ENCODE measurements around the gene GNAT3. TPM values are rescaled to one million over a fixed set of nuclear protein-coding genes. Genes with fewer than 3 reads are reported as not detected.

GNAT3 gene
- total RNA-seq, 1 experiment from 2014 or later: not detected

DNA sequence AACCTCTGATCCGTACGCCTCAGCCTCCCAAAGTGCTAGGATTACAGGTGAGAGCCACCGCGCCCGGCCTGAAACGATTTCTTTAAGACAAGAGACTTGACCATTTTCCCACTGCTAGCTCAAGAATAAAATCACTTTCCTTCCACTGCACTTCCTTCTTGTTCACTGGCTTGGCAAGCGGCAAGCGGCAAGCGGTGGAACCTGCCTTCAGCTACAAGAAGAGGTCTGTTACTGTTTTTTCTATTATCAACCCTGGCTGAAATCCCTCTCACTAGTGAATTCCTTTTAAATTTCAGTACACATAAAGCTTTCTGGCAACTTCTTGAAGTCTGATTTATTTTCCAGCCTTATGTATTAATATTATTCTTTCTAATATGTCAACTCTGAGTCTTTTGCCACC is 12.8 kb upstream of the GNAT3 start:
- TF ChIP-seq CTCF (IDR thresholded peaks at IDR 0.05; ENCODE audit: unreplicated experiment): no peak
- Mint-ChIP-seq H3K36me3 (ENCODE audit: insufficient read depth, unreplicated experiment) (no peaks in the 10 kb centered on the region), H3K4me3 (ENCODE audit: unreplicated experiment) (no peak overlapping the region), H3K27ac (ENCODE audit: low read depth, unreplicated experiment) (no peak overlapping the region), H3K4me1 (ENCODE audit: insufficient read depth, unreplicated experiment) (no peaks in the 10 kb centered on the region), H3K27me3 (ENCODE audit: insufficient read depth, unreplicated experiment) (no peaks in the 10 kb centered on the region), H3K9me3 (ENCODE audit: unreplicated experiment) (no peaks in the 10 kb centered on the region)
- ChIA-PET CTCF (interaction anchor here (1.0 kb wide), 1 partner anchor 134 kb away, joined by 3 read pairs; no protein-coding TSS in a partner anchor), POLR2A (no interaction called here)
- DNase-seq (ENCODE audit: unreplicated experiment): no peak
- intact Hi-C loops (cut with micrococcal nuclease): no loop called here
- BruUV-seq (replicated peaks): no TSS peak

- Mint-ChIP-seq H3K4me1 (ENCODE audit: insufficient read depth, unreplicated experiment) (no peaks in the 10 kb centered on the region), H3K27ac (ENCODE audit: low read depth, unreplicated experiment) (no peak overlapping the region), H3K9me3 (ENCODE audit: unreplicated experiment) (no peaks in the 10 kb centered on the region), H3K36me3 (ENCODE audit: insufficient read depth, unreplicated experiment) (no peaks in the 10 kb centered on the region), H3K4me3 (ENCODE audit: unreplicated experiment) (no peak overlapping the region), H3K27me3 (ENCODE audit: insufficient read depth, unreplicated experiment) (no peaks in the 10 kb centered on the region)
- DNase-seq (ENCODE audit: unreplicated experiment): no peak
- CTCF ChIA-PET: interaction anchor here (0.6 to 1.4 kb wide), 5 partner anchors 9 to 424 kb away, joined by 3 to 7 read pairs (median 3); no protein-coding TSS in a partner anchor
- no peak for TF ChIP-seq CTCF (IDR thresholded peaks at IDR 0.05; ENCODE audit: unreplicated experiment)
- no TSS peak for BruUV-seq (replicated peaks)
- intact Hi-C loops (cut with micrococcal nuclease): no loop called here
- POLR2A ChIA-PET: interaction anchor here (0.5 to 1.2 kb wide), 4 partner anchors 8 to 262 kb away, joined by 3 read pairs; no protein-coding TSS in a partner anchor
Observed at GRCh38 chr7:80521809-80522208, 9.9 kb upstream of the GNAT3 start.

DNA sequence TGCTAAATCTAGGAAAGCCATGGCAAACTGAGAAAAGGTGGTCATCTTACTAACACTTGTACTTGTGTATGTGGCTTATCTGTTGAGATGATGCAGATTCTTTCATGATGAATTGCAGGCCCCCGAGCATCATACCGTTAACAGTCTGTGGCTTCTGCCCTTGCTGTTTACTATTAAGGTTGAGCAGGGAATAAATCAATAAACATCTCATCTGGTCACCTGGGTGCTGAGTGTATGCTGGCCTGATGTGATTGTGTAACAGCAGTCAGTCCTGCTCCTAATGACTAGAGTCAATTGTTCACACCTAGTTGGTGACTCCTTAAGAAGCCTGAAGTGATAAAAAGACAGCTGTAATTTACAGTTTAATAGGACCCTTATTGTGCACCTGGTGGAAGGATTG is 8.3 kb upstream of the GNAT3 start:
- Mint-ChIP-seq H3K27ac (ENCODE audit: low read depth, unreplicated experiment) (no peak overlapping the region), H3K27me3 (ENCODE audit: insufficient read depth, unreplicated experiment) (no peaks in the 10 kb centered on the region), H3K4me3 (ENCODE audit: unreplicated experiment) (no peak overlapping the region), H3K4me1 (ENCODE audit: insufficient read depth, unreplicated experiment) (no peaks in the 10 kb centered on the region), H3K36me3 (ENCODE audit: insufficient read depth, unreplicated experiment) (no peaks in the 10 kb centered on the region), H3K9me3 (ENCODE audit: unreplicated experiment) (no peaks in the 10 kb centered on the region)
- TF ChIP-seq CTCF (IDR thresholded peaks at IDR 0.05; ENCODE audit: unreplicated experiment): no peak
- ChIA-PET POLR2A (no interaction called here), CTCF (interaction anchor here (0.7 kb wide), 1 partner anchor 59 kb away, joined by 3 read pairs; no protein-coding TSS in a partner anchor)
- no peak for DNase-seq (ENCODE audit: unreplicated experiment)
- no TSS peak for BruUV-seq (replicated peaks)
- intact Hi-C loops (cut with micrococcal nuclease): no loop called here

DNA sequence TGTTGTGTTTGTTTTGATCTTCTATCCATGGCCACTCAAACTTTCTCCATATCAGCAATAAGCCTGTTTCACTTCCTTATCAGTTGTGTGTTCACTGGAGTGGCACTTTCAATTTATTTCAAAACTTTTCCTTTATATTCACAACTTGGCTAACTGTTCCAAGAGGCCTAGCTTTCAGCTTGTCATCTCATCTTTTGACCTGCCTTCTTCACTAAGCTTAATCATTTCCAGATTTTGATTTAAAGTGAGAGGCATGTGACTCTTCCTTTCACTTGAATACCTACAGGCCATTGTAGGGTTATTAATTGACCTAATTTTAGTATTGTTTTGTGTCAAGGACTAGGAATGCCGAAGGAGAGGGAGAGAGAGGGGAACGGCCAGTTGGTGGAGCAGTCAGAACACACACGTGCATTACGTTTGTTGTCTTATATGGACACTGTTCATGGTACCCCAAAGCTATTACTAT is 5.5 kb upstream of the GNAT3 start:
- intact Hi-C loops (cut with micrococcal nuclease): no loop called here
- POLR2A ChIA-PET: interaction anchor here (1.2 kb wide), 1 partner anchor 18 kb away, joined by 4 read pairs; no protein-coding TSS in a partner anchor
- BruUV-seq (replicated peaks): no TSS peak

More for the DNA sequence above, 5.5 kb upstream of the GNAT3 start:
- CTCF ChIA-PET: no interaction called here
- Mint-ChIP-seq H3K4me1 (ENCODE audit: insufficient read depth, unreplicated experiment) (no peaks in the 10 kb centered on the region), H3K27me3 (ENCODE audit: insufficient read depth, unreplicated experiment) (no peaks in the 10 kb centered on the region), H3K27ac (ENCODE audit: low read depth, unreplicated experiment) (no peak overlapping the region), H3K4me3 (ENCODE audit: unreplicated experiment) (no peak overlapping the region), H3K36me3 (ENCODE audit: insufficient read depth, unreplicated experiment) (no peaks in the 10 kb centered on the region), H3K9me3 (ENCODE audit: unreplicated experiment) (no peaks in the 10 kb centered on the region)
- no peak for DNase-seq (ENCODE audit: unreplicated experiment)
- no peak for TF ChIP-seq CTCF (IDR thresholded peaks at IDR 0.05; ENCODE audit: unreplicated experiment)
